OCI-LY1 (cell line): ENCODE measurements around the gene BRCA2.

ENCODE experiments used
- CTCF ChIP-seq: fragments of 200-600 bp; sonication (generic), shearing (Covaris generic); IDR thresholded peaks from 2 replicates; pipeline ENCODE4 v1.5.1; 2017; ENCODE audit warnings: mild to moderate bottlenecking, antibody characterized with exemption, low read length, moderate library complexity, mixed read lengths
- EZH2 ChIP-seq: fragments of 200-600 bp; sonication (generic), shearing (Covaris generic); IDR thresholded peaks from 2 replicates; pipeline ENCODE4 v1.8.0; 2017; ENCODE audit warnings: borderline replicate concordance, mixed run types, mild to moderate bottlenecking, antibody characterized with exemption, low read length, moderate library complexity, mixed read lengths

- no peak for TF ChIP-seq CTCF
- no peak for TF ChIP-seq EZH2
Measured at GRCh38 chr13:32278426-32278825, 36.9 kb upstream of the BRCA2 start.
